Panc1 (cell line): Measurements from ENCODE around the gene ECHDC3.

Experiments
- CTCF ChIP-seq: fragments of 450-650 bp; IDR thresholded peaks from 2 replicates; pipeline ENCODE4 v1.5.1; 2017; ENCODE audit warnings: mild to moderate bottlenecking
- POLR2AphosphoS5 ChIP-seq: IDR thresholded peaks from 2 replicates; pipeline ENCODE4 v1.6.1; 2012; ENCODE audit warnings: mild to moderate bottlenecking, low read depth, low read length, moderate library complexity
- SIN3A ChIP-seq: IDR thresholded peaks from 2 replicates; pipeline ENCODE4 v1.6.1; 2012; ENCODE audit warnings: low read depth, mild to moderate bottlenecking, low read length, moderate library complexity, borderline replicate concordance; ENCODE audit not compliant: insufficient read depth

- TF ChIP-seq CTCF = no peak
- TF ChIP-seq POLR2AphosphoS5 = no peak
- TF ChIP-seq SIN3A = no peak
These were observed 46.4 kb upstream of the ECHDC3 start for GRCh38 chr10:11695779-11696178.
